SK-N-SH (cell line): ENCODE data around the gene MOV10L1. TPM values are rescaled to one million over a fixed set of nuclear protein-coding genes. Genes with fewer than 3 reads are reported as not detected.

Experiments used
- CTCF ChIA-PET: fragments of 300-600, 350-600 bp; formaldehyde crosslinking; extraction: SDS; loops from one replicate; lab custom pipeline; 2021; lab: Yijun Ruan, JAX
- POLR2A ChIA-PET: fragments of 350-600 bp; sonication (Branson Sonifier 250); formaldehyde crosslinking; extraction: SDS; loops from one replicate; lab custom pipeline; 2020; ENCODE audit warnings: antibody characterized with exemption, inconsistent platforms; lab: Yijun Ruan, JAX
- DNase-seq: peaks from one replicate; pipeline ENCODE4 v3.0.0; 2012
- H2AFZ ChIP-seq: fragments of 200-600 bp; sonication (generic); 2 replicates; pipeline ENCODE4 v1.8.1; 2016; ENCODE audit warnings: antibody characterized with exemption, mild to moderate bottlenecking, low read depth
- H3F3A ChIP-seq: fragments of 200-600 bp; sonication (generic); replicated peaks from 2 replicates; pipeline ENCODE3; 2016; ENCODE audit warnings: antibody characterized with exemption, mild to moderate bottlenecking; ENCODE audit not compliant: insufficient read depth
- H3K27ac ChIP-seq, 2 experiments: fragments of 200-500 bp in 1 of 2; fragments of 200-600 bp in 1 of 2; sonication (Bioruptor generic) in 1 of 2; sonication (generic), shearing (Covaris generic) in 1 of 2; 2 replicates each; pipeline versions ENCODE4 v1.5.1 to v1.6.1; 2014 to 2016; ENCODE audit warnings: low read depth in 2 of 2, inconsistent platforms in 1 of 2, low read length in 1 of 2, mild to moderate bottlenecking in 1 of 2, mixed read lengths in 1 of 2
- H3K27me3 ChIP-seq: fragments of 200-600 bp; sonication (generic), shearing (Covaris generic); 2 replicates; pipeline ENCODE4 v1.6.1; 2016; ENCODE audit warnings: mixed run types; ENCODE audit not compliant: insufficient read depth
- H3K36me3 ChIP-seq, 2 experiments: fragments of 200-500 bp in 1 of 2; fragments of 200-600 bp in 1 of 2; sonication (Bioruptor generic) in 1 of 2; sonication (generic) in 1 of 2; replicated peaks in 1 of 2; 2 replicates each; pipeline versions ENCODE3 to v1.5.1; 2014 to 2016; ENCODE audit warnings: low read length in 1 of 2, mild to moderate bottlenecking in 1 of 2; ENCODE audit not compliant: insufficient read depth in 2 of 2, control insufficient read depth in 1 of 2
- H3K4me1 ChIP-seq, 2 experiments: fragments of 200-500 bp in 1 of 2; fragments of 200-600 bp in 1 of 2; sonication (Bioruptor generic) in 1 of 2; sonication (generic), shearing (Covaris generic) in 1 of 2; 2 replicates each; pipeline versions ENCODE4 v1.5.1 to v1.6.1; 2014 to 2016; ENCODE audit warnings: low read depth in 1 of 2, low read length in 1 of 2, mixed run types in 1 of 2; ENCODE audit not compliant: insufficient read depth in 2 of 2, control insufficient read depth in 1 of 2
- H3K4me2 ChIP-seq: fragments of 200-600 bp; sonication (generic), shearing (Covaris generic); 2 replicates; pipeline ENCODE4 v1.6.1; 2017; ENCODE audit warnings: mixed run types
- H3K4me3 ChIP-seq, 2 experiments: fragments of 200-500 bp in 1 of 2; fragments of 200-600 bp in 1 of 2; sonication (Bioruptor generic) in 1 of 2; sonication (generic), shearing (Covaris generic) in 1 of 2; 2 replicates each; pipeline versions ENCODE4 v1.5.1 to v1.8.1; 2014 to 2016; ENCODE audit warnings: low read depth in 2 of 2, inconsistent platforms in 1 of 2, low read length in 1 of 2, mild to moderate bottlenecking in 1 of 2, mixed read lengths in 1 of 2, moderate library complexity in 1 of 2
- H3K79me2 ChIP-seq: fragments of 200-600 bp; sonication (generic); 2 replicates; pipeline ENCODE4 v1.8.1; 2017; ENCODE audit warnings: mild to moderate bottlenecking; ENCODE audit not compliant: insufficient read depth
- H3K9ac ChIP-seq: fragments of 200-600 bp; sonication (generic); 2 replicates; pipeline ENCODE4 v1.6.1; 2017; ENCODE audit warnings: mixed run types
- H3K9me2 ChIP-seq: fragments of 200-600 bp; sonication (generic); 2 replicates; pipeline ENCODE4 v1.6.1; 2017; ENCODE audit warnings: mixed run types
- H3K9me3 ChIP-seq: fragments of 200-600 bp; sonication (generic); 2 replicates; pipeline ENCODE4 v1.6.1; 2017; ENCODE audit warnings: mixed run types, mild to moderate bottlenecking, moderate library complexity
- H4K20me1 ChIP-seq: fragments of 200-600 bp; sonication (generic); 2 replicates; pipeline ENCODE4 v1.6.1; 2017; ENCODE audit warnings: mild to moderate bottlenecking, mixed run types; ENCODE audit not compliant: insufficient read depth
- CTCF ChIP-seq: fragments of 200-600 bp; sonication (generic); IDR thresholded peaks from 2 replicates; pipeline ENCODE4 v1.6.1; 2017; ENCODE audit warnings: antibody characterized with exemption, mild to moderate bottlenecking, moderate library complexity
- EZH2phosphoT487 ChIP-seq: fragments of 200-600 bp; sonication (generic); IDR thresholded peaks from 2 replicates; pipeline ENCODE4 v1.6.1; 2017; ENCODE audit warnings: low read depth, mixed run types, mild to moderate bottlenecking, antibody characterized with exemption, moderate library complexity, borderline replicate concordance
- IRF3 ChIP-seq: fragments of 150-350 bp; IDR thresholded peaks from 2 replicates; pipeline ENCODE4 v1.6.1; 2016; ENCODE audit warnings: mild to moderate bottlenecking, low read depth, low read length
- JUND ChIP-seq: IDR thresholded peaks from 2 replicates; pipeline ENCODE4 v1.4.0; 2012
- NFIC ChIP-seq: IDR thresholded peaks from 2 replicates; pipeline ENCODE4 v1.4.0; 2012; ENCODE audit warnings: borderline replicate concordance
- NRF1 ChIP-seq: IDR thresholded peaks from 2 replicates; pipeline ENCODE4 v1.6.1; 2012; ENCODE audit warnings: low read depth, mild to moderate bottlenecking, low read length
- POLR2AphosphoS5 ChIP-seq: IDR thresholded peaks from 2 replicates; pipeline ENCODE4 v1.6.1; 2012; ENCODE audit warnings: low read depth, low read length
- REST ChIP-seq: IDR thresholded peaks from 2 replicates; pipeline ENCODE4 v1.6.1; 2012; ENCODE audit warnings: mild to moderate bottlenecking, low read depth, low read length, moderate library complexity
- RXRA ChIP-seq: IDR thresholded peaks from 2 replicates; pipeline ENCODE4 v1.4.0; 2012; ENCODE audit warnings: low read depth, mild to moderate bottlenecking, borderline replicate concordance
- TEAD4 ChIP-seq: IDR thresholded peaks from 2 replicates; pipeline ENCODE4 v1.4.0; 2012; ENCODE audit warnings: mild to moderate bottlenecking, borderline replicate concordance; ENCODE audit not compliant: insufficient read depth
- USF1 ChIP-seq: IDR thresholded peaks from 2 replicates; pipeline ENCODE4 v1.4.0; 2012; ENCODE audit warnings: low read depth, borderline replicate concordance
- YY1 ChIP-seq: IDR thresholded peaks from 2 replicates; pipeline ENCODE4 v1.4.0; 2012; ENCODE audit warnings: low read depth, mild to moderate bottlenecking
- WGBS: methylation state at CpG from one replicate; pipeline ENCODE4 v1.1.6; 2017; ENCODE audit warnings: low lambda C conversion rate; 5-methylcytosine and 5-hydroxymethylcytosine counted together
- polyA plus RNA-seq, 3 experiments: library from polyadenylated mRNA; depleted of rRNA; stranded (reverse); fragments of >200 nt; gene quantifications; 2 replicates each; pipeline ENCODE4 v1.2.3, GENCODE V29; 2012
- TF ChIP-seq, protein P1 (sequence below): IDR thresholded peaks from 2 replicates; pipeline ENCODE4 v1.4.0; 2012; ENCODE audit warnings: low read depth, borderline replicate concordance

MOV10L1 gene
- polyA plus RNA-seq, 1 of the 3 experiments (the other 2 are of a cell fraction) = 2.1 TPM

- no peak for TF ChIP-seq RXRA
- TF ChIP-seq, all 33 proteins: peak for 0
These were observed 97.1 kb downstream of the MOV10L1 start (continued) for GRCh38 chr22:50186761-50187523.

- H3K4me2 ChIP-seq = no peak overlapping the region
- WGBS = 98% methylated on average over 10 of the region's 11 CpGs
- H3K4me1 ChIP-seq = peaks cover 4 to 56% of the 10 kb centered on the region in 2 experiments; a peak in 2 of 4 replicates
- no peak for TF ChIP-seq NRF1
- TF ChIP-seq CTCF = no peak
- no peak for TF ChIP-seq USF1
- no peak for TF ChIP-seq EZH2phosphoT487
- no peak for TF ChIP-seq NFIC
- no peak for TF ChIP-seq JUND
- TF ChIP-seq YY1 = no peak
- no peak for TF ChIP-seq POLR2AphosphoS5
- no peak for TF ChIP-seq TEAD4
- TF ChIP-seq, protein P1, sequence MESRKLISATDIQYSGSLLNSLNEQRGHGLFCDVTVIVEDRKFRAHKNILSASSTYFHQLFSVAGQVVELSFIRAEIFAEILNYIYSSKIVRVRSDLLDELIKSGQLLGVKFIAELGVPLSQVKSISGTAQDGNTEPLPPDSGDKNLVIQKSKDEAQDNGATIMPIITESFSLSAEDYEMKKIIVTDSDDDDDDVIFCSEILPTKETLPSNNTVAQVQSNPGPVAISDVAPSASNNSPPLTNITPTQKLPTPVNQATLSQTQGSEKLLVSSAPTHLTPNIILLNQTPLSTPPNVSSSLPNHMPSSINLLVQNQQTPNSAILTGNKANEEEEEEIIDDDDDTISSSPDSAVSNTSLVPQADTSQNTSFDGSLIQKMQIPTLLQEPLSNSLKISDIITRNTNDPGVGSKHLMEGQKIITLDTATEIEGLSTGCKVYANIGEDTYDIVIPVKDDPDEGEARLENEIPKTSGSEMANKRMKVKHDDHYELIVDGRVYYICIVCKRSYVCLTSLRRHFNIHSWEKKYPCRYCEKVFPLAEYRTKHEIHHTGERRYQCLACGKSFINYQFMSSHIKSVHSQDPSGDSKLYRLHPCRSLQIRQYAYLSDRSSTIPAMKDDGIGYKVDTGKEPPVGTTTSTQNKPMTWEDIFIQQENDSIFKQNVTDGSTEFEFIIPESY = no peak
- no peak for TF ChIP-seq REST
- TF ChIP-seq RXRA = no peak
- TF ChIP-seq IRF3 = no peak
- TF ChIP-seq, all 33 proteins: peak for 0
- H3K27ac ChIP-seq = no peak overlapping the region; a peak in 1 of 4 replicates
- H2AFZ ChIP-seq = no peak overlapping the region
- CTCF ChIA-PET = no interaction called here
- H3K79me2 ChIP-seq = peaks cover 67% of the 10 kb centered on the region
- no peaks in the 10 kb centered on the region for H3K9me2 ChIP-seq
- no peak overlapping the region for H3K9ac ChIP-seq
- no peaks in the 10 kb centered on the region for H3K27me3 ChIP-seq
- no peaks in the 10 kb centered on the region for H3F3A ChIP-seq
- H3K36me3 ChIP-seq = peaks cover 0 to 12% of the 10 kb centered on the region in 2 experiments
- POLR2A ChIA-PET = no interaction called here
- H3K9me3 ChIP-seq = no peaks in the 10 kb centered on the region
- no peak overlapping the region for H3K4me3 ChIP-seq
- 0 out of 2 replicates have a peak, but pooled peaks cover 23% of the 10 kb centered on the region for H4K20me1 ChIP-seq
- DNase-seq = no peak
These were observed 98.5 kb downstream of the MOV10L1 start for GRCh38 chr22:50188356-50188755.
